IPS-NIHi11 (cell line): ENCODE results near the gene ADCK2.
"Not testable (repeated sequence)": the region's sequence is repeated elsewhere in the genome, so short reads cannot be mapped to it uniquely, and the experiment has no call there.

ENCODE experiments used
- DNase-seq: peaks from one replicate; pipeline ENCODE4 v3.0.0; 2012; ENCODE audit warnings: mixed read lengths, low spot score

The ADCK2 gene

GRCh38 chr7:140693849-140694248 is 21.1 kb downstream of the ADCK2 start:
- DNase-seq, result not testable (repeated sequence)

GRCh38 chr7:140694592-140694991 is 21.8 kb downstream of the ADCK2 start:
- no peak for DNase-seq

GRCh38 chr7:140695381-140695780 is 22.6 kb downstream of the ADCK2 start:
- no peak for DNase-seq

GRCh38 chr7:140696024-140696679 is 23.4 kb downstream of the ADCK2 start:
- peak; percentile 98 for DNase-seq

GRCh38 chr7:140696680-140697446 is 24.1 kb downstream of the ADCK2 start, which contains the start of gene NDUFB2:
Gene NDUFB2, plus strand, starts transcription at chr7:140696708. Its CDS starts 37 bp downstream, at chr7:140696745.
- DNase-seq, result peak; percentile 88

- no peak for DNase-seq
Observed at GRCh38 chr7:140697447-140698143, 24.9 kb downstream of the ADCK2 start.

- no peak for DNase-seq
Observed at GRCh38 chr7:140698477-140698876, 25.7 kb downstream of the ADCK2 start.

GRCh38 chr7:140702774-140703173 is 30.0 kb downstream of the ADCK2 start:
- DNase-seq, result no peak

- DNase-seq, result no peak
Observed at GRCh38 chr7:140704205-140704604, 31.5 kb downstream of the ADCK2 start.

- DNase-seq, result no peak
Observed at GRCh38 chr7:140707132-140707531, 34.4 kb downstream of the ADCK2 start.

GRCh38 chr7:140708764-140709163 is 36.0 kb downstream of the ADCK2 start:
- DNase-seq, result not testable (repeated sequence)

GRCh38 chr7:140712392-140712791 is 39.6 kb downstream of the ADCK2 start:
- DNase-seq, result not testable (repeated sequence)

- DNase-seq, result no peak
Observed at GRCh38 chr7:140714331-140715040, 41.7 kb downstream of the ADCK2 start.

GRCh38 chr7:140719721-140720120 is 47.0 kb downstream of the ADCK2 start:
- DNase-seq, result no peak

GRCh38 chr7:140722254-140722653 is 49.5 kb downstream of the ADCK2 start:
- no peak for DNase-seq

GRCh38 chr7:140723006-140723405 is 50.3 kb downstream of the ADCK2 start:
- no peak for DNase-seq

- DNase-seq, result no peak
Observed at GRCh38 chr7:140723574-140723973, 50.8 kb downstream of the ADCK2 start.

GRCh38 chr7:140724706-140725105 is 52.0 kb downstream of the ADCK2 start:
- DNase-seq, result no peak

- no peak for DNase-seq
Observed at GRCh38 chr7:140726281-140726680, 53.5 kb downstream of the ADCK2 start.

- DNase-seq, result peak; percentile 23
Observed at GRCh38 chr7:140732416-140732815, 59.7 kb downstream of the ADCK2 start.

GRCh38 chr7:140734096-140734495 is 61.4 kb downstream of the ADCK2 start:
- DNase-seq, result no peak

- DNase-seq, result no peak
Observed at GRCh38 chr7:140734729-140735128, 62.0 kb downstream of the ADCK2 start.
